AG09309 (cell line): Measurements from ENCODE around the gene NRXN3.

Source experiments
- DNase-seq: peaks from one replicate; pipeline ENCODE4 v3.0.0-alpha.2; 2010; ENCODE audit warnings: low read depth
- H3K4me3 ChIP-seq: 2 replicates; pipeline ENCODE4 v1.5.1; 2011; ENCODE audit warnings: mild to moderate bottlenecking, low read depth, low read length, moderate library complexity; ENCODE audit not compliant: control insufficient read depth
- CTCF ChIP-seq: IDR thresholded peaks from 2 replicates; pipeline ENCODE4 v1.5.1; 2011; ENCODE audit warnings: mild to moderate bottlenecking, low read depth, low read length, inconsistent platforms; ENCODE audit not compliant: insufficient read depth, control insufficient read depth; ENCODE audit errors: missing control alignments

The NRXN3 gene

GRCh38 chr14:79117561-79117960, 947.4 kb downstream of the NRXN3 start:
- no peak overlapping the region for H3K4me3 ChIP-seq
- DNase-seq, result no peak
- TF ChIP-seq CTCF, result no peak

- no peak for TF ChIP-seq CTCF
- DNase-seq, result no peak
These were observed 948.1 kb downstream of the NRXN3 start for GRCh38 chr14:79118291-79118690.

GRCh38 chr14:79134361-79134760, 964.2 kb downstream of the NRXN3 start:
- DNase-seq, result no peak
- no peak overlapping the region for H3K4me3 ChIP-seq
- TF ChIP-seq CTCF, result no peak

More at GRCh38 chr14:79118291-79118690, 948.1 kb downstream of the NRXN3 start:
- no peak overlapping the region for H3K4me3 ChIP-seq

GRCh38 chr14:79136071-79137044, 966.2 kb downstream of the NRXN3 start:
- H3K4me3 ChIP-seq, result no peak overlapping the region
- DNase-seq, result no peak
- no peak for TF ChIP-seq CTCF

- no peak overlapping the region for H3K4me3 ChIP-seq
- DNase-seq, result no peak
- TF ChIP-seq CTCF, result no peak
These were observed 966.9 kb downstream of the NRXN3 start for GRCh38 chr14:79137045-79137430.

GRCh38 chr14:79137836-79138235, 967.7 kb downstream of the NRXN3 start:
- no peak for TF ChIP-seq CTCF
- H3K4me3 ChIP-seq, result no peak overlapping the region
- DNase-seq, result no peak
